ENCODE results near the gene ITIH4. TPM values are rescaled to one million over a fixed set of nuclear protein-coding genes. Genes with fewer than 3 reads are reported as not detected.
A peak's percentile ranks its signal among the peaks of the same experiment; 100 is the strongest.

Gene ITIH4
- total and polyA plus RNA-seq, 9 of the 15 experiments (the other 6 are each of a cell fraction or from before 2014, with no cell fraction given): 0.09 to 0.62 (median 0.20) TPM; not detected in 6

DNA sequence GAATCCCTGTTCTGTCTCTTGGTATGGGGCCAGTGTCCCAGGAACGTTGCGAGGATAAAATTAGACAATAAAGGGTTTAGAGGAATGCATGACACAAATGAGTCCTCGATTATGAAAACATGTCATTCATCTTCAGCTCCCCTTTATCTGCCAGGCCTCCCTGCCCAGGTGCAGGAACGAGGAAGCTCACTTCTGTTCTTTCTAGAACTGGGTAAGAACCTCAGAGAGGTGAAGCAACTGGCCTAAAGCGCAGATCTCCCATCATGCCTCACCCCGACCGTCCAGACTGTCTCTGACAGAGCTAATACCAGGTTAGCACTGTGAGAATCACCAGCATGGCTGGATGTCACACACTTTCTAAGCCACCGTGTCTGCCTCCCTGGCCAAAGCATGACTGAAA is 54.6 kb downstream of the ITIH4 start:
- Histone ChIP-seq H2AFZ (ENCODE audit: low read depth, low read length) (peak overlapping the region; percentile 70), H3K27ac (ENCODE audit: extremely low read depth, low read depth, low read length) (no peak overlapping the region), H3K36me3 (ENCODE audit: control insufficient read depth, insufficient read depth, low read length) (no peaks in the 10 kb centered on the region), H3K9ac (ENCODE audit: insufficient read depth in 1 of 2, low read depth in 2 of 2, low read length in 2 of 2) (no peak overlapping the region; a peak in 1 of 4 replicates), H3K27me3 (ENCODE audit: control insufficient read depth in 2 of 2, insufficient read depth in 2 of 2, low read length in 2 of 2) (peaks cover 0 to 10% of the 10 kb centered on the region in 2 experiments; a peak in 1 of 5 replicates), H4K20me1 (replicated peaks; ENCODE audit: control insufficient read depth, insufficient read depth, low read length) (no peaks in the 10 kb centered on the region), H3K79me2 (ENCODE audit: control insufficient read depth, insufficient read depth, low read length) (no peaks in the 10 kb centered on the region), H3K9me1 (ENCODE audit: control insufficient read depth, insufficient read depth, low read length) (no peaks in the 10 kb centered on the region), H3K4me3 (no peak overlapping the region), H3K4me2 (ENCODE audit: insufficient read depth, low read length) (no peak overlapping the region), H3K9me3 (replicated peaks; ENCODE audit: control insufficient read depth, insufficient read depth, low read depth, low read length) (no peaks in the 10 kb centered on the region), H3K4me1 (replicated peaks in 1 of 2; ENCODE audit: control insufficient read depth in 2 of 2, insufficient read depth in 2 of 2, low read length in 2 of 2) (peaks cover 0 to 4% of the 10 kb centered on the region in 2 experiments; a peak in 2 of 5 replicates)
- WGBS (ENCODE audit: insufficient coverage, low coverage, missing lambda C conversion rate): 23% methylated on average over 7 of the region's 8 CpGs
- ChIA-PET CTCF (ENCODE audit: low intra/inter-chr PET ratio) (no interaction called here), POLR2A (interaction anchor here (0.6 kb wide), 1 partner anchor 312 kb away, joined by 3 read pairs; no protein-coding TSS in a partner anchor)
- in situ Hi-C loops (cut with MboI): no loop called here
- intact Hi-C loops (cut with micrococcal nuclease): no loop called here
- DNase-seq (ENCODE audit: extremely low read depth in 1 of 4, low spot score in 3 of 4) (no peak), ATAC-seq (peak; percentile 30; the same call in 1 of the 3 replicates), FAIRE-seq (no peak)
- BruUV-seq (replicated peaks): no TSS peak
- TF ChIP-seq KLF1 (tag; IDR thresholded peaks at IDR 0.05) (no peak), ZSCAN29 (IDR thresholded peaks at IDR 0.05) (no peak), SLC30A9 (CRISPR knock-in tag; IDR thresholded peaks at IDR 0.05) (no peak), NCOA1 (IDR thresholded peaks at IDR 0.05; ENCODE audit: low read depth) (no peak), FOXK2 (conservative IDR thresholded peaks at IDR 0.05 in 1 of 2, IDR thresholded peaks at IDR 0.05 in 1 of 2; ENCODE audit: low read depth in 2 of 2) (no peak), E2F3 (CRISPR knock-in tag; IDR thresholded peaks at IDR 0.05) (no peak), ZNF134 (CRISPR knock-in tag; conservative IDR thresholded peaks at IDR 0.05) (no peak), FIP1L1 (IDR thresholded peaks at IDR 0.05; ENCODE audit: low read depth, low read length, poor library complexity, severe bottlenecking) (no peak)
- TF ChIP-seq, protein P1, sequence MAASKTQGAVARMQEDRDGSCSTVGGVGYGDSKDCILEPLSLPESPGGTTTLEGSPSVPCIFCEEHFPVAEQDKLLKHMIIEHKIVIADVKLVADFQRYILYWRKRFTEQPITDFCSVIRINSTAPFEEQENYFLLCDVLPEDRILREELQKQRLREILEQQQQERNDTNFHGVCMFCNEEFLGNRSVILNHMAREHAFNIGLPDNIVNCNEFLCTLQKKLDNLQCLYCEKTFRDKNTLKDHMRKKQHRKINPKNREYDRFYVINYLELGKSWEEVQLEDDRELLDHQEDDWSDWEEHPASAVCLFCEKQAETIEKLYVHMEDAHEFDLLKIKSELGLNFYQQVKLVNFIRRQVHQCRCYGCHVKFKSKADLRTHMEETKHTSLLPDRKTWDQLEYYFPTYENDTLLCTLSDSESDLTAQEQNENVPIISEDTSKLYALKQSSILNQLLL (CRISPR knock-in tag; IDR thresholded peaks at IDR 0.05; ENCODE audit: borderline replicate concordance): no peak
- TF ChIP-seq, protein P2, sequence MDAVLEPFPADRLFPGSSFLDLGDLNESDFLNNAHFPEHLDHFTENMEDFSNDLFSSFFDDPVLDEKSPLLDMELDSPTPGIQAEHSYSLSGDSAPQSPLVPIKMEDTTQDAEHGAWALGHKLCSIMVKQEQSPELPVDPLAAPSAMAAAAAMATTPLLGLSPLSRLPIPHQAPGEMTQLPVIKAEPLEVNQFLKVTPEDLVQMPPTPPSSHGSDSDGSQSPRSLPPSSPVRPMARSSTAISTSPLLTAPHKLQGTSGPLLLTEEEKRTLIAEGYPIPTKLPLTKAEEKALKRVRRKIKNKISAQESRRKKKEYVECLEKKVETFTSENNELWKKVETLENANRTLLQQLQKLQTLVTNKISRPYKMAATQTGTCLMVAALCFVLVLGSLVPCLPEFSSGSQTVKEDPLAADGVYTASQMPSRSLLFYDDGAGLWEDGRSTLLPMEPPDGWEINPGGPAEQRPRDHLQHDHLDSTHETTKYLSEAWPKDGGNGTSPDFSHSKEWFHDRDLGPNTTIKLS (IDR thresholded peaks at IDR 0.05; ENCODE audit: borderline replicate concordance, low read depth): no peak

Data from K562 (cell line).